Measurements from ENCODE around the gene CBLB.

Gene CBLB

GRCh38 chr3:105791919-105792786 lies 76.7 kb downstream of the CBLB start:
- no peak for DNase-seq (ENCODE audit: low read depth)
- H3K4me3 ChIP-seq (ENCODE audit: low read depth, low read length), result no peak overlapping the region
- TF ChIP-seq CTCF (IDR thresholded peaks at IDR 0.05; ENCODE audit: control insufficient read depth, extremely low read depth, insufficient read depth), result no peak

GRCh38 chr3:105791131-105791530 lies 77.7 kb downstream of the CBLB start:
- H3K4me3 ChIP-seq (ENCODE audit: low read depth, low read length), result no peak overlapping the region
- no peak for DNase-seq (ENCODE audit: low read depth)
- no peak for TF ChIP-seq CTCF (IDR thresholded peaks at IDR 0.05; ENCODE audit: control insufficient read depth, extremely low read depth, insufficient read depth)

GRCh38 chr3:105790534-105790933 lies 78.3 kb downstream of the CBLB start:
- DNase-seq (ENCODE audit: low read depth), result no peak

GRCh38 chr3:105788593-105788992 lies 80.2 kb downstream of the CBLB start:
- DNase-seq (ENCODE audit: low read depth), result no peak
- no peak for TF ChIP-seq CTCF (IDR thresholded peaks at IDR 0.05; ENCODE audit: control insufficient read depth, extremely low read depth, insufficient read depth)
- H3K4me3 ChIP-seq (ENCODE audit: low read depth, low read length), result no peak overlapping the region

More at GRCh38 chr3:105790534-105790933, 78.3 kb downstream of the CBLB start:
- H3K4me3 ChIP-seq (ENCODE audit: low read depth, low read length), result no peak overlapping the region
- TF ChIP-seq CTCF (IDR thresholded peaks at IDR 0.05; ENCODE audit: control insufficient read depth, extremely low read depth, insufficient read depth), result no peak

- H3K4me3 ChIP-seq (ENCODE audit: low read depth, low read length), result no peak overlapping the region
- DNase-seq (ENCODE audit: low read depth), result no peak
- TF ChIP-seq CTCF (IDR thresholded peaks at IDR 0.05; ENCODE audit: control insufficient read depth, extremely low read depth, insufficient read depth), result no peak
Measured at GRCh38 chr3:105787453-105787852, 81.4 kb downstream of the CBLB start.

GRCh38 chr3:105786990-105787389 lies 81.8 kb downstream of the CBLB start:
- no peak for DNase-seq (ENCODE audit: low read depth)
- no peak overlapping the region for H3K4me3 ChIP-seq (ENCODE audit: low read depth, low read length)
- no peak for TF ChIP-seq CTCF (IDR thresholded peaks at IDR 0.05; ENCODE audit: control insufficient read depth, extremely low read depth, insufficient read depth)

- no peak overlapping the region for H3K4me3 ChIP-seq (ENCODE audit: low read depth, low read length)
- TF ChIP-seq CTCF (IDR thresholded peaks at IDR 0.05; ENCODE audit: control insufficient read depth, extremely low read depth, insufficient read depth), result no peak
- DNase-seq (ENCODE audit: low read depth), result no peak
Measured at GRCh38 chr3:105786241-105786640, 82.6 kb downstream of the CBLB start.

Measured in LNCaP clone FGC (cell line).